SK-N-SH (cell line): ENCODE results near the gene CTF1. TPM values are rescaled to one million over a fixed set of nuclear protein-coding genes. Genes with fewer than 3 reads are reported as not detected.

Experiments used
- CTCF ChIA-PET: fragments of 300-600, 350-600 bp; formaldehyde crosslinking; extraction: SDS; loops from one replicate; lab custom pipeline; 2021; lab: Yijun Ruan, JAX
- POLR2A ChIA-PET: fragments of 350-600 bp; sonication (Branson Sonifier 250); formaldehyde crosslinking; extraction: SDS; loops from one replicate; lab custom pipeline; 2020; ENCODE audit warnings: antibody characterized with exemption, inconsistent platforms; lab: Yijun Ruan, JAX
- DNase-seq: peaks from one replicate; pipeline ENCODE4 v3.0.0; 2012
- H2AFZ ChIP-seq: fragments of 200-600 bp; sonication (generic); 2 replicates; pipeline ENCODE4 v1.8.1; 2016; ENCODE audit warnings: antibody characterized with exemption, mild to moderate bottlenecking, low read depth
- H3F3A ChIP-seq: fragments of 200-600 bp; sonication (generic); replicated peaks from 2 replicates; pipeline ENCODE3; 2016; ENCODE audit warnings: antibody characterized with exemption, mild to moderate bottlenecking; ENCODE audit not compliant: insufficient read depth
- H3K27ac ChIP-seq, 2 experiments: fragments of 200-500 bp in 1 of 2; fragments of 200-600 bp in 1 of 2; sonication (Bioruptor generic) in 1 of 2; sonication (generic), shearing (Covaris generic) in 1 of 2; 2 replicates each; pipeline versions ENCODE4 v1.5.1 to v1.6.1; 2014 to 2016; ENCODE audit warnings: low read depth in 2 of 2, inconsistent platforms in 1 of 2, low read length in 1 of 2, mild to moderate bottlenecking in 1 of 2, mixed read lengths in 1 of 2
- H3K27me3 ChIP-seq: fragments of 200-600 bp; sonication (generic), shearing (Covaris generic); 2 replicates; pipeline ENCODE4 v1.6.1; 2016; ENCODE audit warnings: mixed run types; ENCODE audit not compliant: insufficient read depth
- H3K36me3 ChIP-seq, 2 experiments: fragments of 200-500 bp in 1 of 2; fragments of 200-600 bp in 1 of 2; sonication (Bioruptor generic) in 1 of 2; sonication (generic) in 1 of 2; replicated peaks in 1 of 2; 2 replicates each; pipeline versions ENCODE3 to v1.5.1; 2014 to 2016; ENCODE audit warnings: low read length in 1 of 2, mild to moderate bottlenecking in 1 of 2; ENCODE audit not compliant: insufficient read depth in 2 of 2, control insufficient read depth in 1 of 2
- H3K4me1 ChIP-seq, 2 experiments: fragments of 200-500 bp in 1 of 2; fragments of 200-600 bp in 1 of 2; sonication (Bioruptor generic) in 1 of 2; sonication (generic), shearing (Covaris generic) in 1 of 2; 2 replicates each; pipeline versions ENCODE4 v1.5.1 to v1.6.1; 2014 to 2016; ENCODE audit warnings: low read depth in 1 of 2, low read length in 1 of 2, mixed run types in 1 of 2; ENCODE audit not compliant: insufficient read depth in 2 of 2, control insufficient read depth in 1 of 2
- H3K4me2 ChIP-seq: fragments of 200-600 bp; sonication (generic), shearing (Covaris generic); 2 replicates; pipeline ENCODE4 v1.6.1; 2017; ENCODE audit warnings: mixed run types
- H3K4me3 ChIP-seq, 2 experiments: fragments of 200-500 bp in 1 of 2; fragments of 200-600 bp in 1 of 2; sonication (Bioruptor generic) in 1 of 2; sonication (generic), shearing (Covaris generic) in 1 of 2; 2 replicates each; pipeline versions ENCODE4 v1.5.1 to v1.8.1; 2014 to 2016; ENCODE audit warnings: low read depth in 2 of 2, inconsistent platforms in 1 of 2, low read length in 1 of 2, mild to moderate bottlenecking in 1 of 2, mixed read lengths in 1 of 2, moderate library complexity in 1 of 2
- H3K79me2 ChIP-seq: fragments of 200-600 bp; sonication (generic); 2 replicates; pipeline ENCODE4 v1.8.1; 2017; ENCODE audit warnings: mild to moderate bottlenecking; ENCODE audit not compliant: insufficient read depth
- H3K9ac ChIP-seq: fragments of 200-600 bp; sonication (generic); 2 replicates; pipeline ENCODE4 v1.6.1; 2017; ENCODE audit warnings: mixed run types
- H3K9me2 ChIP-seq: fragments of 200-600 bp; sonication (generic); 2 replicates; pipeline ENCODE4 v1.6.1; 2017; ENCODE audit warnings: mixed run types
- H3K9me3 ChIP-seq: fragments of 200-600 bp; sonication (generic); 2 replicates; pipeline ENCODE4 v1.6.1; 2017; ENCODE audit warnings: mixed run types, mild to moderate bottlenecking, moderate library complexity
- H4K20me1 ChIP-seq: fragments of 200-600 bp; sonication (generic); 2 replicates; pipeline ENCODE4 v1.6.1; 2017; ENCODE audit warnings: mild to moderate bottlenecking, mixed run types; ENCODE audit not compliant: insufficient read depth
- ELF1 ChIP-seq: IDR thresholded peaks from 2 replicates; pipeline ENCODE4 v1.4.0; 2012
- EP300 ChIP-seq, 2 experiments: IDR thresholded peaks; 2 replicates each; pipeline versions ENCODE4 v1.4.0 to v1.6.1; 2012; ENCODE audit warnings: borderline replicate concordance in 1 of 2, low read depth in 1 of 2, low read length in 1 of 2
- FOXM1 ChIP-seq: IDR thresholded peaks from 2 replicates; pipeline ENCODE4 v1.4.0; 2012; ENCODE audit warnings: low read depth, mild to moderate bottlenecking
- GATA2 ChIP-seq: sonication (generic); formaldehyde crosslinking; IDR thresholded peaks from 2 replicates; pipeline ENCODE4 v1.5.0; 2020; ENCODE audit warnings: mild to moderate bottlenecking, missing genetic modification reagents
- MEF2A ChIP-seq: IDR thresholded peaks from 2 replicates; pipeline ENCODE4 v1.4.0; 2012; ENCODE audit warnings: low read depth, borderline replicate concordance
- MXI1 ChIP-seq: IDR thresholded peaks from 2 replicates; pipeline ENCODE4 v1.6.1; 2012; ENCODE audit warnings: mild to moderate bottlenecking, low read depth, low read length, improper control_type of control experiment
- NFIC ChIP-seq: IDR thresholded peaks from 2 replicates; pipeline ENCODE4 v1.4.0; 2012; ENCODE audit warnings: borderline replicate concordance
- POLR2AphosphoS5 ChIP-seq: IDR thresholded peaks from 2 replicates; pipeline ENCODE4 v1.6.1; 2012; ENCODE audit warnings: low read depth, low read length
- RCOR1 ChIP-seq: fragments of 150-350 bp; IDR thresholded peaks from 2 replicates; pipeline ENCODE4 v1.6.1; 2017; ENCODE audit warnings: antibody characterized with exemption, low read length
- SIN3A ChIP-seq: IDR thresholded peaks from 2 replicates; pipeline ENCODE4 v1.6.1; 2012; ENCODE audit warnings: low read depth, mild to moderate bottlenecking, low read length, moderate library complexity, borderline replicate concordance
- SMC3 ChIP-seq: IDR thresholded peaks from 2 replicates; pipeline ENCODE4 v1.6.1; 2012; ENCODE audit warnings: low read depth, low read length, improper control_type of control experiment
- TAF1 ChIP-seq: IDR thresholded peaks from 2 replicates; pipeline ENCODE4 v1.6.1; 2012; ENCODE audit warnings: low read depth, mild to moderate bottlenecking, low read length, moderate library complexity, borderline replicate concordance
- TCF12 ChIP-seq: IDR thresholded peaks from 2 replicates; pipeline ENCODE4 v1.4.0; 2012
- YY1 ChIP-seq: IDR thresholded peaks from 2 replicates; pipeline ENCODE4 v1.4.0; 2012; ENCODE audit warnings: low read depth, mild to moderate bottlenecking
- WGBS: methylation state at CpG from one replicate; pipeline ENCODE4 v1.1.6; 2017; ENCODE audit warnings: low lambda C conversion rate; 5-methylcytosine and 5-hydroxymethylcytosine counted together
- polyA plus RNA-seq, 3 experiments: library from polyadenylated mRNA; depleted of rRNA; stranded (reverse); fragments of >200 nt; gene quantifications; 2 replicates each; pipeline ENCODE4 v1.2.3, GENCODE V29; 2012
- TF ChIP-seq, protein P1 (sequence below): IDR thresholded peaks from 2 replicates; pipeline ENCODE4 v1.4.0; 2012; ENCODE audit warnings: low read depth
- TF ChIP-seq, protein P2 (sequence below): IDR thresholded peaks from 2 replicates; pipeline ENCODE4 v1.6.1; 2012; ENCODE audit warnings: mild to moderate bottlenecking, low read depth, low read length, moderate library complexity
- TF ChIP-seq, protein P3 (sequence below): fragments of 150-350 bp; IDR thresholded peaks from 2 replicates; pipeline ENCODE4 v1.6.1; 2016; ENCODE audit warnings: mild to moderate bottlenecking, low read depth, low read length
- TF ChIP-seq, protein P4 (sequence below): IDR thresholded peaks from 2 replicates; pipeline ENCODE4; 2012
- TF ChIP-seq, protein P5 (sequence below): IDR thresholded peaks from 2 replicates; pipeline ENCODE4 v1.4.0; 2012; ENCODE audit warnings: low read depth, borderline replicate concordance

CTF1 gene
- polyA plus RNA-seq, 1 of the 3 experiments (the other 2 are of a cell fraction) = 45.7 TPM

DNA sequence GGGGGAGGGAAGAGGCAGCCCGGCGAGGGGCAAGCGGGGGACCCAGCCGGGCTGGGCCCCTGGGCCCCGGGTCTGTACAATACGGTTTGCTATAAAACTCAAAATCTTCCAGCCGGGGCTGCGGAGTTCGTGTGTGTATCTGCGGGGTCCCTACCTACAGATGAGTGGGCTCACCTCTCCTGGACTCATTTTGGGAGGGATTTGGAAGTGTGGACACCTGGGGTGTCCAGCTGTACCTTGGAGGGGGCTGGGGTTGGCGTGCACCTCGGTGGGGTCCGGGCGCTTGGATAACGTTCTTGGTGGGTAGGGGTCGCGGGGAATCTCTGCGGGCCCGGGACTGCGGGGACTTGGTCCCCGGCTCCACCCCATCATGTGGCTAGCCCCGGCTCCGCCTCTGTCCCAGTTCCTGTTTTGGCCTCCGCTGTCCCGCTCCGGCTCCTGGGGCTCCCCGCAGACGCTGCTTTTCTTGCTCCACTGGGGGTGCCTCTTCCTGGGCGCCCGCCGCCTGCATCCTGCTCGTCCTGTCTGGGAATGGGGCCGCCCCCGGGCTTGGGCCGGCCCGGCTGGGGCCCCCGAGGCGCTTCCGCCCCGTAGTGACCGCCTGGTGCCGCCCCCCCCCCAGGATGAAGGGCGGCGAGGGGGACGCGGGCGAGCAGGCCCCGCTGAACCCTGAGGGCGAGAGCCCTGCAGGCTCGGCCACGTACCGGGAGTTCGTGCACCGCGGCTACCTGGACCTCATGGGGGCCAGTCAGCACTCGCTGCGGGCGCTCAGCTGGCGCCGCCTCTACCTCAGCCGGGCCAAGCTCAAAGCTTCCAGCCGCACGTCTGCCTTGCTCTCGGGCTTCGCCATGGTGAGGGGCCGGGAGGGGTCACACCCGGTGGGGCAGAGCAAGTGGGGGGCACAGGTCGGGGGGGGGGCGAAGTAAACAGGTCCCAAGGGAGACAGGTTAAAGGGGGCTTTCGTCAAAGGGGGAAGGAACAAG, 52.5 kb downstream of the CTF1 start, which contains the start of gene ORAI3 (continued):
- 0 out of 2 replicates have a peak, but pooled peaks have one; percentile 21 for TF ChIP-seq FOXM1

DNA sequence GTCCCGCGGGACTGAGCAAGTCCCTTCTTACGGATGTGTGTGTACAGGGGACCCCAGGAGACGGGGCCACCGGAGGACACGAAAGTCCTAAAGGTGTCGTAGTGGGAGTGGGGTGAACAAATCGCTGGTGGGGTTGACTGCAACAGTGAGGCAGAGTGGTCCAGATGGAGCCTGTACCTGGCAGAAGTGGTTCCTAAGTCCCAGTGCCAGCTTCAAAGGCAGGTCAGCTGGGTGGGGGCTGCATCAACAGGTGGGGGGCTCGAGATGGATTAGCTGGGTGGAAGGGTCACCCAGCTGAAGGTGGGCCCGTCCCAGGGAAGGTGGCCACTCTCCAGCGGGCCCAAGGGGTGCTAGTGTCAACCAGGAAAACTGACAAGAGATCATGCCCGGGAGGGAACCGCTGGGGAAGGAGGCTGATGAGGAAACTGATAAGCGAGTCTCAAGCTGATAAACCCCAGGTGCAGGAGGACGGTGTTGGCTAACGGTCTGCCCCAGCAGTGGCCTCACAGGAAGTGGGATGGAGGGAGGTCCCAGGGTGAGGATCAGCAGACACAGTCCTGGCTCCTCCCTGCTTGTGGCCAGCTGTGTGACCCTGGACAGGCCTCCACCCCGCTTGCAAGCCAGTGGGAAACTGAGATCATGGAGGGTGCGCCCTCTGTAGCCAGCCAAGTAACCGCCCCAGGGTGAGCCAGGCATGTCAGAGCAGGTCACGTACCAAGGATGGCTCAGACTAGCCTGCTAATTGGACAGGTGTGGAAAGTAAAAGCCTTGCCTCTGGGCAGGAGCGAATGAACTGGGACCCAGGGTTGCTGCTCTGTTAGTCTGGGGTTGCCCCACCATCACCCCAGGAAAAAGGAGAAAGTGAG, 53.5 kb downstream of the CTF1 start:
- ChIA-PET CTCF (interaction anchor here (0.7 to 6.4 kb wide), 6 partner anchors 9 to 493 kb away, joined by 3 to 45 read pairs (median 6); partner anchors contain the start of gene ZNF843), POLR2A (interaction anchor here (0.6 to 1.3 kb wide), 6 partner anchors 8 to 144 kb away, joined by 3 to 6 read pairs (median 3); partner anchors contain the start of genes FBXL19 and ZNF668)
- Histone ChIP-seq H3K4me3 (peak overlapping the region; percentile 80 to 93), H3K9ac (peak overlapping the region; percentile 86), H3K36me3 (peaks cover 0 to 10% of the 10 kb centered on the region in 2 experiments), H3F3A (peaks cover 52% of the 10 kb centered on the region), H3K27ac (peak overlapping the region; percentile 86 to 91; a peak in 3 of 4 replicates), H3K27me3 (no peaks in the 10 kb centered on the region), H4K20me1 (no peaks in the 10 kb centered on the region), H3K9me3 (no peaks in the 10 kb centered on the region), H3K9me2 (no peaks in the 10 kb centered on the region), H3K79me2 (peaks cover 12% of the 10 kb centered on the region), H2AFZ (no peak overlapping the region), H3K4me2 (peak overlapping the region; percentile 97), H3K4me1 (peaks cover 0 to 29% of the 10 kb centered on the region in 2 experiments; a peak in 1 of 4 replicates)
- no peak for TF ChIP-seq NFIC
- TF ChIP-seq, protein P1, sequence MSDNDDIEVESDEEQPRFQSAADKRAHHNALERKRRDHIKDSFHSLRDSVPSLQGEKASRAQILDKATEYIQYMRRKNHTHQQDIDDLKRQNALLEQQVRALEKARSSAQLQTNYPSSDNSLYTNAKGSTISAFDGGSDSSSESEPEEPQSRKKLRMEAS = 0 out of 2 replicates have a peak, but pooled peaks have one; percentile 28
- TF ChIP-seq MXI1 = peak; percentile 30
- TF ChIP-seq, protein P2, sequence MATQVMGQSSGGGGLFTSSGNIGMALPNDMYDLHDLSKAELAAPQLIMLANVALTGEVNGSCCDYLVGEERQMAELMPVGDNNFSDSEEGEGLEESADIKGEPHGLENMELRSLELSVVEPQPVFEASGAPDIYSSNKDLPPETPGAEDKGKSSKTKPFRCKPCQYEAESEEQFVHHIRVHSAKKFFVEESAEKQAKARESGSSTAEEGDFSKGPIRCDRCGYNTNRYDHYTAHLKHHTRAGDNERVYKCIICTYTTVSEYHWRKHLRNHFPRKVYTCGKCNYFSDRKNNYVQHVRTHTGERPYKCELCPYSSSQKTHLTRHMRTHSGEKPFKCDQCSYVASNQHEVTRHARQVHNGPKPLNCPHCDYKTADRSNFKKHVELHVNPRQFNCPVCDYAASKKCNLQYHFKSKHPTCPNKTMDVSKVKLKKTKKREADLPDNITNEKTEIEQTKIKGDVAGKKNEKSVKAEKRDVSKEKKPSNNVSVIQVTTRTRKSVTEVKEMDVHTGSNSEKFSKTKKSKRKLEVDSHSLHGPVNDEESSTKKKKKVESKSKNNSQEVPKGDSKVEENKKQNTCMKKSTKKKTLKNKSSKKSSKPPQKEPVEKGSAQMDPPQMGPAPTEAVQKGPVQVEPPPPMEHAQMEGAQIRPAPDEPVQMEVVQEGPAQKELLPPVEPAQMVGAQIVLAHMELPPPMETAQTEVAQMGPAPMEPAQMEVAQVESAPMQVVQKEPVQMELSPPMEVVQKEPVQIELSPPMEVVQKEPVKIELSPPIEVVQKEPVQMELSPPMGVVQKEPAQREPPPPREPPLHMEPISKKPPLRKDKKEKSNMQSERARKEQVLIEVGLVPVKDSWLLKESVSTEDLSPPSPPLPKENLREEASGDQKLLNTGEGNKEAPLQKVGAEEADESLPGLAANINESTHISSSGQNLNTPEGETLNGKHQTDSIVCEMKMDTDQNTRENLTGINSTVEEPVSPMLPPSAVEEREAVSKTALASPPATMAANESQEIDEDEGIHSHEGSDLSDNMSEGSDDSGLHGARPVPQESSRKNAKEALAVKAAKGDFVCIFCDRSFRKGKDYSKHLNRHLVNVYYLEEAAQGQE = no peak
- 0 out of 2 replicates have a peak, but pooled peaks have one; percentile 42 for TF ChIP-seq ELF1
- no peak for TF ChIP-seq FOXM1
- TF ChIP-seq RCOR1 = no peak
- peak; percentile 63 for TF ChIP-seq TAF1
- TF ChIP-seq, protein P3, sequence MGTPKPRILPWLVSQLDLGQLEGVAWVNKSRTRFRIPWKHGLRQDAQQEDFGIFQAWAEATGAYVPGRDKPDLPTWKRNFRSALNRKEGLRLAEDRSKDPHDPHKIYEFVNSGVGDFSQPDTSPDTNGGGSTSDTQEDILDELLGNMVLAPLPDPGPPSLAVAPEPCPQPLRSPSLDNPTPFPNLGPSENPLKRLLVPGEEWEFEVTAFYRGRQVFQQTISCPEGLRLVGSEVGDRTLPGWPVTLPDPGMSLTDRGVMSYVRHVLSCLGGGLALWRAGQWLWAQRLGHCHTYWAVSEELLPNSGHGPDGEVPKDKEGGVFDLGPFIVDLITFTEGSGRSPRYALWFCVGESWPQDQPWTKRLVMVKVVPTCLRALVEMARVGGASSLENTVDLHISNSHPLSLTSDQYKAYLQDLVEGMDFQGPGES = no peak
- TF ChIP-seq, protein P4, sequence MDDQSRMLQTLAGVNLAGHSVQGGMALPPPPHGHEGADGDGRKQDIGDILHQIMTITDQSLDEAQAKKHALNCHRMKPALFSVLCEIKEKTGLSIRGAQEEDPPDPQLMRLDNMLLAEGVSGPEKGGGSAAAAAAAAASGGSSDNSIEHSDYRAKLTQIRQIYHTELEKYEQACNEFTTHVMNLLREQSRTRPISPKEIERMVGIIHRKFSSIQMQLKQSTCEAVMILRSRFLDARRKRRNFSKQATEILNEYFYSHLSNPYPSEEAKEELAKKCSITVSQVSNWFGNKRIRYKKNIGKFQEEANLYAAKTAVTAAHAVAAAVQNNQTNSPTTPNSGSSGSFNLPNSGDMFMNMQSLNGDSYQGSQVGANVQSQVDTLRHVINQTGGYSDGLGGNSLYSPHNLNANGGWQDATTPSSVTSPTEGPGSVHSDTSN = peak; percentile 8
- TF ChIP-seq YY1 = no peak
- TF ChIP-seq SMC3 = no peak
- no peak for TF ChIP-seq MEF2A
- peak; percentile 78; the same call in 1 of the 2 replicates for TF ChIP-seq SIN3A
- peak; percentile 91 for TF ChIP-seq POLR2AphosphoS5
- TF ChIP-seq, protein P5, sequence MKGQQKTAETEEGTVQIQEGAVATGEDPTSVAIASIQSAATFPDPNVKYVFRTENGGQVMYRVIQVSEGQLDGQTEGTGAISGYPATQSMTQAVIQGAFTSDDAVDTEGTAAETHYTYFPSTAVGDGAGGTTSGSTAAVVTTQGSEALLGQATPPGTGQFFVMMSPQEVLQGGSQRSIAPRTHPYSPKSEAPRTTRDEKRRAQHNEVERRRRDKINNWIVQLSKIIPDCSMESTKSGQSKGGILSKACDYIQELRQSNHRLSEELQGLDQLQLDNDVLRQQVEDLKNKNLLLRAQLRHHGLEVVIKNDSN = no peak; the same call in 1 of the 2 replicates
- peak; percentile 47; the same call in 1 of the 2 replicates for TF ChIP-seq TCF12
- peak; percentile 75 for TF ChIP-seq GATA2 (CRISPR knock-in tag)
- 0 out of 4 replicates have a peak, but pooled peaks of 1 of the 2 experiments have one; percentile 23 for TF ChIP-seq EP300 (IDR thresholded peaks at IDR 0.05; ENCODE audit: borderline replicate concordance in 1 of 2, low read depth in 1 of 2, low read length in 1 of 2)
- DNase-seq = peak; percentile 73
- 14% methylated on average over 18 of the region's 21 CpGs for WGBS
